DOHH2 (cell line): ENCODE results near the gene PYGO1.
A peak's percentile ranks its signal among the peaks of the same experiment; 100 is the strongest.

Source experiments
- H3F3A ChIP-seq: fragments of 200-600 bp; sonication (generic), shearing (Covaris generic); 2 replicates; pipeline ENCODE4 v1.6.0; 2016; ENCODE audit warnings: antibody characterized with exemption, mild to moderate bottlenecking; ENCODE audit not compliant: control insufficient read depth, insufficient read depth
- H3K27ac ChIP-seq: fragments of 200-600 bp; sonication (generic); 2 replicates; pipeline ENCODE4 v1.5.1; 2014; ENCODE audit warnings: low read depth, mild to moderate bottlenecking, low read length, moderate library complexity
- H3K27me3 ChIP-seq: fragments of 200-600 bp; sonication (generic); 2 replicates; pipeline ENCODE4 v1.6.1; 2014; ENCODE audit warnings: mild to moderate bottlenecking, low read length, mixed read lengths; ENCODE audit not compliant: control insufficient read depth
- H3K36me3 ChIP-seq: fragments of 200-600 bp; sonication (generic); 2 replicates; pipeline ENCODE4 v1.6.1; 2014; ENCODE audit warnings: mild to moderate bottlenecking, low read length, moderate library complexity, mixed read lengths; ENCODE audit not compliant: control insufficient read depth
- H3K4me1 ChIP-seq: fragments of 200-600 bp; sonication (generic); 2 replicates; pipeline ENCODE4 v1.6.1; 2014; ENCODE audit warnings: mild to moderate bottlenecking, low read length, mixed read lengths; ENCODE audit not compliant: control insufficient read depth
- H3K4me2 ChIP-seq: fragments of 200-600 bp; sonication (generic); 2 replicates; pipeline ENCODE4 v1.6.0; 2014; ENCODE audit warnings: mild to moderate bottlenecking, low read length, moderate library complexity
- H3K4me3 ChIP-seq: fragments of 200-600 bp; sonication (generic); 2 replicates; pipeline ENCODE4 v1.5.1; 2014; ENCODE audit warnings: mild to moderate bottlenecking, low read length, mixed read lengths
- H3K79me2 ChIP-seq: fragments of 200-600 bp; sonication (generic); 2 replicates; pipeline ENCODE4 v1.6.1; 2014; ENCODE audit warnings: mild to moderate bottlenecking, low read length, mixed read lengths; ENCODE audit not compliant: control insufficient read depth
- H3K9me2 ChIP-seq: fragments of 200-600 bp; sonication (generic); replicated peaks from 2 replicates; pipeline ENCODE4 v1.6.1; 2014; ENCODE audit warnings: mild to moderate bottlenecking, low read length, mixed read lengths; ENCODE audit not compliant: control insufficient read depth
- H3K9me3 ChIP-seq: fragments of 200-600 bp; sonication (generic); 2 replicates; pipeline ENCODE4 v1.6.1; 2014; ENCODE audit warnings: antibody characterized with exemption, low read length, mixed read lengths; ENCODE audit not compliant: control insufficient read depth, insufficient read depth
- H4K20me1 ChIP-seq: fragments of 200-600 bp; sonication (generic); 2 replicates; pipeline ENCODE4 v1.6.0; 2014; ENCODE audit warnings: low read depth, mild to moderate bottlenecking, antibody characterized with exemption, low read length, moderate library complexity; ENCODE audit not compliant: control insufficient read depth, insufficient read depth
- CTCF ChIP-seq: fragments of 200-600 bp; sonication (generic); IDR thresholded peaks from one replicate; pipeline ENCODE4 v1.5.1; 2014; ENCODE audit warnings: antibody characterized with exemption, mild to moderate bottlenecking, low read depth, low read length; ENCODE audit not compliant: poor library complexity, severe bottlenecking
- EZH2phosphoT487 ChIP-seq: fragments of 200-600 bp; sonication (generic); IDR thresholded peaks from 2 replicates; pipeline ENCODE4 v1.6.1; 2017; ENCODE audit warnings: borderline replicate concordance, mild to moderate bottlenecking, antibody characterized with exemption, low read length, moderate library complexity, mixed read lengths

Gene PYGO1

GRCh38 chr15:55564347-55565145, 23.6 kb downstream of the PYGO1 start:
- H3K9me2 ChIP-seq = no peaks in the 10 kb centered on the region
- no peaks in the 10 kb centered on the region for H3K79me2 ChIP-seq
- no peaks in the 10 kb centered on the region for H3K9me3 ChIP-seq
- H3K4me1 ChIP-seq = no peaks in the 10 kb centered on the region
- no peaks in the 10 kb centered on the region for H3K27me3 ChIP-seq
- no peak overlapping the region for H3K4me3 ChIP-seq
- H3F3A ChIP-seq = no peaks in the 10 kb centered on the region
- H4K20me1 ChIP-seq = no peaks in the 10 kb centered on the region
- H3K27ac ChIP-seq = no peak overlapping the region
- peak; percentile 24 for TF ChIP-seq CTCF
- no peak for TF ChIP-seq EZH2phosphoT487
- H3K36me3 ChIP-seq = no peaks in the 10 kb centered on the region
- no peak overlapping the region for H3K4me2 ChIP-seq

GRCh38 chr15:55562601-55563000, 25.5 kb downstream of the PYGO1 start:
- Histone ChIP-seq H3K4me3 (no peak overlapping the region), H4K20me1 (no peaks in the 10 kb centered on the region), H3K27ac (no peak overlapping the region), H3F3A (no peaks in the 10 kb centered on the region), H3K4me2 (no peak overlapping the region), H3K79me2 (no peaks in the 10 kb centered on the region), H3K9me2 (no peaks in the 10 kb centered on the region), H3K36me3 (no peaks in the 10 kb centered on the region), H3K27me3 (no peaks in the 10 kb centered on the region), H3K9me3 (no peaks in the 10 kb centered on the region), H3K4me1 (no peaks in the 10 kb centered on the region)
- TF ChIP-seq CTCF (no peak), EZH2phosphoT487 (no peak)

DNA sequence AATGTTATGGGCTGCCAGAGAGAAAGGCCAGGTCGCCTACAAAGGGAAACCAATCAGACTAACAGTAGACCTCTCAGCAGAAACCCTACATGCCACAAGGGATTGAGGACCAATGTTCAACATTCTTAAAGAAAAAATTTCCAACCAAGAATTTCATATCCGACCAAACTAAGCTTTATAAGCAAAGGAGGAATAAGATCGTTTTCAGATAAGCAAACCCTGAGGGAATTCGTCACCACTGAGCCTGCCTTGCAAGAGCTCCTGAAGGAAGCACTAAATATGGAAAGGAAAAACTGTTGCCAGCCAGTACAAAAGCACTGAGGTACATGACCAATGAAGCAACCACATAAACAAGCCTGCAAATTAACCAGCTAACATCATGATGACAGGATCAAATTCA, 33.1 kb downstream of the PYGO1 start:
- no peaks in the 10 kb centered on the region for H3K36me3 ChIP-seq
- no peaks in the 10 kb centered on the region; the same call in 1 of the 2 replicates for H3K9me3 ChIP-seq
- H3K27me3 ChIP-seq = no peaks in the 10 kb centered on the region
- TF ChIP-seq EZH2phosphoT487 = no peak
- no peak for TF ChIP-seq CTCF
- H3K4me2 ChIP-seq = no peak overlapping the region
- no peaks in the 10 kb centered on the region for H3F3A ChIP-seq
- H3K4me3 ChIP-seq = no peak overlapping the region
- no peaks in the 10 kb centered on the region for H3K9me2 ChIP-seq
- H3K4me1 ChIP-seq = no peaks in the 10 kb centered on the region
- no peak overlapping the region for H3K27ac ChIP-seq
- no peaks in the 10 kb centered on the region for H4K20me1 ChIP-seq
- no peaks in the 10 kb centered on the region for H3K79me2 ChIP-seq
